HepG2 (cell line): ENCODE measurements around the gene CNNM3. TPM values are rescaled to one million over a fixed set of nuclear protein-coding genes. Genes with fewer than 3 reads are reported as not detected.
A peak's percentile ranks its signal among the peaks of the same experiment; 100 is the strongest.

Source experiments
- ARNT2 ChIP-seq: sonication (generic); formaldehyde crosslinking; IDR thresholded peaks from 2 replicates; pipeline ENCODE4 v1.8.0; 2022; ENCODE audit warnings: mild to moderate bottlenecking, low read depth, missing genetic modification reagents, moderate library complexity
- ARNTL ChIP-seq: sonication (generic); formaldehyde crosslinking; IDR thresholded peaks from 2 replicates; pipeline ENCODE4 v1.4.0; 2020; ENCODE audit warnings: mild to moderate bottlenecking, missing genetic modification reagents
- POLR2AphosphoS5 ChIP-seq: IDR thresholded peaks from 2 replicates; pipeline ENCODE4 v1.6.1; 2012; ENCODE audit warnings: low read depth, low read length
- THAP7 ChIP-seq: sonication (generic); formaldehyde crosslinking; IDR thresholded peaks from 2 replicates; pipeline ENCODE4 v1.8.1; 2023; ENCODE audit warnings: mild to moderate bottlenecking, missing genetic modification reagents
- THAP9 ChIP-seq: sonication (generic); formaldehyde crosslinking; IDR thresholded peaks from 2 replicates; pipeline ENCODE4; 2020; ENCODE audit warnings: missing genetic modification reagents, mild to moderate bottlenecking, borderline replicate concordance
- YEATS4 ChIP-seq: sonication (generic); formaldehyde crosslinking; IDR thresholded peaks from 2 replicates; pipeline ENCODE4 v1.4.0; 2020; ENCODE audit warnings: missing genetic modification reagents, borderline replicate concordance
- ZBTB38 ChIP-seq: sonication (generic); formaldehyde crosslinking; IDR thresholded peaks from 2 replicates; pipeline ENCODE4 v1.5.1; 2020; ENCODE audit warnings: mild to moderate bottlenecking, missing genetic modification reagents
- ZBTB43 ChIP-seq: sonication (generic); formaldehyde crosslinking; conservative IDR thresholded peaks from 2 replicates; pipeline ENCODE4 v1.4.0; 2020; ENCODE audit warnings: missing genetic modification reagents
- ZNF652 ChIP-seq: IDR thresholded peaks from 2 replicates; pipeline ENCODE4 v1.6.1; 2016; ENCODE audit warnings: low read depth, borderline replicate concordance
- ZNF776 ChIP-seq: sonication (generic); formaldehyde crosslinking; IDR thresholded peaks from 2 replicates; pipeline ENCODE4 v1.4.0; 2020; ENCODE audit warnings: mild to moderate bottlenecking, missing genetic modification reagents
- polyA plus RNA-seq, 8 experiments: library from polyadenylated mRNA; depleted of rRNA in 3 of 8; stranded (reverse) in 7 of 8; unstranded in 1 of 8; fragments of >200 nt; fragmentation: Illumina TruSeq in 4 of 8; extraction: Trizol in 4 of 8; gene quantifications; 2 replicates each; pipeline versions ENCODE4 v1.2.1 to v1.2.3, GENCODE V29; 2011 to 2016; ENCODE audit warnings: low read depth in 4 of 8, missing spikeins in 1 of 8, mixed read lengths in 1 of 8; ENCODE audit not compliant: insufficient read depth in 1 of 8
- total RNA-seq, 5 experiments: library from RNA; depleted of rRNA; stranded (reverse); fragments of >200 nt; fragmentation: Illumina TruSeq; extraction: Trizol; gene quantifications; 2 replicates each; pipeline ENCODE4 v1.2.3, GENCODE V29; 2016; ENCODE audit warnings: low read depth in 1 of 5
- TF ChIP-seq, protein P1 (sequence below), 2 experiments: fragments of 450-650 bp in 1 of 2; sonication (generic) in 1 of 2; formaldehyde crosslinking in 1 of 2; IDR thresholded peaks; 2 replicates each; pipeline versions ENCODE4 v1.6.1 to v1.8.0; 2016 to 2022; ENCODE audit warnings: antibody characterized with exemption in 1 of 2, mild to moderate bottlenecking in 1 of 2, missing genetic modification reagents in 1 of 2
- TF ChIP-seq, protein P2 (sequence below): sonication (generic); formaldehyde crosslinking; IDR thresholded peaks from 2 replicates; pipeline ENCODE4 v1.5.1; 2020; ENCODE audit warnings: mild to moderate bottlenecking, missing genetic modification reagents, moderate library complexity

The CNNM3 gene
- total and polyA plus RNA-seq, 2 of the 13 experiments (the other 11 are each of a cell fraction or from before 2014, with no cell fraction given), result 21.2 to 27.9 TPM

DNA sequence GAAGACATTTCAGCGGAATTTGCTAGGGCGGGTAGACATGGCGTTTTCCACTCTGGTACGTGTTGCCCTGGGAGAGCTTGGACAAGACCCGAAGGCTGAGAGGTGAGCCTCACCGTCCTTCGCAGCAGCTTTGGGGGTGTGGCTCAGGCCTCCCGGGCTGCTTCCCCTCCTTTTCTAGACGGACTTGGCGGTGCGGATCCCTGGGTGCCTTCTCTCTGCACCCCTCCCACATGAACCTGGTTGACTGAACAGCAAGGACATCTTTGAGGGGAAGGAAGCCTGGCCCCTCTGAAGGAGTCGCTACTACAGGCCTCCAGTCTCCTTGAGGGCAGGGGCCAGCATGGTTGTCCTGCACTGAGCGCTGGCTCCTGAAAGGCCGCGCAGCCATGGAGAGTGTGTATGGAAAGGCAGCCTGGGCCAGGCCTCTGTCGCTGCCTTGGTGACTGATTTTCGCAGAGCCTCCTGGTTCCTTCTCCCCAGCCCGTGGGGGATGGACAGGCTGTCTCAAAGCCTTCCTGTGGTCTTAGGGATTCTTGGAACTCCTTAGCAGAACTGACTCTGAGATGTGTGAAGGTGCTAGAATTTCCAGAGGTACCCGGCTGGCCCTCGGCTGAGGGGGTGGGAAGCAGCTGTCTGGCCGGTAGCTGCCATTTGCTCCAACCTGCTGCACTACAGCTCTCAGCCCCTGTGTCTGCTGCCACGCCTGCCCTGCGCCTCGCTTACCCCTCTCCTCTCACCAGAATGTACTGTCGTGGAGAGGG, 45.4 kb upstream of the CNNM3 start (continued):
- TF ChIP-seq, protein P1, sequence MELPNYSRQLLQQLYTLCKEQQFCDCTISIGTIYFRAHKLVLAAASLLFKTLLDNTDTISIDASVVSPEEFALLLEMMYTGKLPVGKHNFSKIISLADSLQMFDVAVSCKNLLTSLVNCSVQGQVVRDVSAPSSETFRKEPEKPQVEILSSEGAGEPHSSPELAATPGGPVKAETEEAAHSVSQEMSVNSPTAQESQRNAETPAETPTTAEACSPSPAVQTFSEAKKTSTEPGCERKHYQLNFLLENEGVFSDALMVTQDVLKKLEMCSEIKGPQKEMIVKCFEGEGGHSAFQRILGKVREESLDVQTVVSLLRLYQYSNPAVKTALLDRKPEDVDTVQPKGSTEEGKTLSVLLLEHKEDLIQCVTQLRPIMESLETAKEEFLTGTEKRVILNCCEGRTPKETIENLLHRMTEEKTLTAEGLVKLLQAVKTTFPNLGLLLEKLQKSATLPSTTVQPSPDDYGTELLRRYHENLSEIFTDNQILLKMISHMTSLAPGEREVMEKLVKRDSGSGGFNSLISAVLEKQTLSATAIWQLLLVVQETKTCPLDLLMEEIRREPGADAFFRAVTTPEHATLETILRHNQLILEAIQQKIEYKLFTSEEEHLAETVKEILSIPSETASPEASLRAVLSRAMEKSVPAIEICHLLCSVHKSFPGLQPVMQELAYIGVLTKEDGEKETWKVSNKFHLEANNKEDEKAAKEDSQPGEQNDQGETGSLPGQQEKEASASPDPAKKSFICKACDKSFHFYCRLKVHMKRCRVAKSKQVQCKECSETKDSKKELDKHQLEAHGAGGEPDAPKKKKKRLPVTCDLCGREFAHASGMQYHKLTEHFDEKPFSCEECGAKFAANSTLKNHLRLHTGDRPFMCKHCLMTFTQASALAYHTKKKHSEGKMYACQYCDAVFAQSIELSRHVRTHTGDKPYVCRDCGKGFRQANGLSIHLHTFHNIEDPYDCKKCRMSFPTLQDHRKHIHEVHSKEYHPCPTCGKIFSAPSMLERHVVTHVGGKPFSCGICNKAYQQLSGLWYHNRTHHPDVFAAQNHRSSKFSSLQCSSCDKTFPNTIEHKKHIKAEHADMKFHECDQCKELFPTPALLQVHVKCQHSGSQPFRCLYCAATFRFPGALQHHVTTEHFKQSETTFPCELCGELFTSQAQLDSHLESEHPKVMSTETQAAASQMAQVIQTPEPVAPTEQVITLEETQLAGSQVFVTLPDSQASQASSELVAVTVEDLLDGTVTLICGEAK (IDR thresholded peaks at IDR 0.05), result no peak
- TF ChIP-seq, protein P1 (CRISPR knock-in tag; IDR thresholded peaks at IDR 0.05), result 0 out of 2 replicates have a peak, but pooled peaks have one; percentile 23
- no peak for TF ChIP-seq THAP7 (CRISPR knock-in tag)
- no peak for TF ChIP-seq THAP9 (CRISPR knock-in tag)
- TF ChIP-seq ZBTB38 (CRISPR knock-in tag), result peak; percentile 34; the same call in 1 of the 2 replicates
- TF ChIP-seq, protein P2, sequence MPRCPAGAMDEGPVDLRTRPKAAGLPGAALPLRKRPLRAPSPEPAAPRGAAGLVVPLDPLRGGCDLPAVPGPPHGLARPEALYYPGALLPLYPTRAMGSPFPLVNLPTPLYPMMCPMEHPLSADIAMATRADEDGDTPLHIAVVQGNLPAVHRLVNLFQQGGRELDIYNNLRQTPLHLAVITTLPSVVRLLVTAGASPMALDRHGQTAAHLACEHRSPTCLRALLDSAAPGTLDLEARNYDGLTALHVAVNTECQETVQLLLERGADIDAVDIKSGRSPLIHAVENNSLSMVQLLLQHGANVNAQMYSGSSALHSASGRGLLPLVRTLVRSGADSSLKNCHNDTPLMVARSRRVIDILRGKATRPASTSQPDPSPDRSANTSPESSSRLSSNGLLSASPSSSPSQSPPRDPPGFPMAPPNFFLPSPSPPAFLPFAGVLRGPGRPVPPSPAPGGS, result 0 out of 2 replicates have a peak, but pooled peaks have one; percentile 37
- no peak for TF ChIP-seq ARNTL (CRISPR knock-in tag)
- no peak for TF ChIP-seq POLR2AphosphoS5
- no peak for TF ChIP-seq ZNF652 (CRISPR knock-in tag)
- no peak for TF ChIP-seq ZNF776
- no peak for TF ChIP-seq ZBTB43
- no peak for TF ChIP-seq ARNT2 (CRISPR knock-in tag)
- no peak for TF ChIP-seq YEATS4 (CRISPR knock-in tag)
